Measurements from ENCODE around the gene BBOX1.
"Not testable (repeated sequence)": the region's sequence is repeated elsewhere in the genome, so short reads cannot be mapped to it uniquely, and the experiment has no call there.

The BBOX1 gene

GRCh38 chr11:27138716-27139115 is 98.1 kb downstream of the BBOX1 start:
- DNase-seq: no peak

GRCh38 chr11:27139742-27140367 is 99.2 kb downstream of the BBOX1 start:
- DNase-seq: no peak

- DNase-seq: no peak
Observed at GRCh38 chr11:27141576-27141975, 101.0 kb downstream of the BBOX1 start.

GRCh38 chr11:27147916-27148315 is 107.3 kb downstream of the BBOX1 start:
- no peak for DNase-seq

GRCh38 chr11:27148506-27148905 is 107.9 kb downstream of the BBOX1 start:
- no peak for DNase-seq

- DNase-seq: no peak
Observed at GRCh38 chr11:27150098-27150497, 109.5 kb downstream of the BBOX1 start.

GRCh38 chr11:27153136-27153535 is 112.5 kb downstream of the BBOX1 start:
- no peak for DNase-seq

- peak; percentile 23 for DNase-seq
Observed at GRCh38 chr11:27158456-27159334, 118.1 kb downstream of the BBOX1 start.

GRCh38 chr11:27159335-27159679 is 118.7 kb downstream of the BBOX1 start:
- no peak for DNase-seq

- DNase-seq: no peak
Observed at GRCh38 chr11:27161071-27161470, 120.5 kb downstream of the BBOX1 start.

- no peak for DNase-seq
Observed at GRCh38 chr11:27162237-27162636, 121.6 kb downstream of the BBOX1 start.

GRCh38 chr11:27166130-27166529 is 125.5 kb downstream of the BBOX1 start:
- DNase-seq: no peak

- DNase-seq: no peak
Observed at GRCh38 chr11:27171376-27171958, 130.9 kb downstream of the BBOX1 start.

GRCh38 chr11:27173545-27173944 is 132.9 kb downstream of the BBOX1 start:
- no peak for DNase-seq

- DNase-seq: no peak
Observed at GRCh38 chr11:27174021-27174420, 133.4 kb downstream of the BBOX1 start.

GRCh38 chr11:27174672-27175210 is 134.1 kb downstream of the BBOX1 start:
- no peak for DNase-seq

- not testable (repeated sequence) for DNase-seq
Observed at GRCh38 chr11:27175562-27175961, 134.9 kb downstream of the BBOX1 start.
